ENCODE data around the gene PPM1B. TPM values are rescaled to one million over a fixed set of nuclear protein-coding genes. Genes with fewer than 3 reads are reported as not detected.

PPM1B gene
- total RNA-seq, 2 experiments from 2014 or later, result 52.7 to 54.2 TPM

DNA sequence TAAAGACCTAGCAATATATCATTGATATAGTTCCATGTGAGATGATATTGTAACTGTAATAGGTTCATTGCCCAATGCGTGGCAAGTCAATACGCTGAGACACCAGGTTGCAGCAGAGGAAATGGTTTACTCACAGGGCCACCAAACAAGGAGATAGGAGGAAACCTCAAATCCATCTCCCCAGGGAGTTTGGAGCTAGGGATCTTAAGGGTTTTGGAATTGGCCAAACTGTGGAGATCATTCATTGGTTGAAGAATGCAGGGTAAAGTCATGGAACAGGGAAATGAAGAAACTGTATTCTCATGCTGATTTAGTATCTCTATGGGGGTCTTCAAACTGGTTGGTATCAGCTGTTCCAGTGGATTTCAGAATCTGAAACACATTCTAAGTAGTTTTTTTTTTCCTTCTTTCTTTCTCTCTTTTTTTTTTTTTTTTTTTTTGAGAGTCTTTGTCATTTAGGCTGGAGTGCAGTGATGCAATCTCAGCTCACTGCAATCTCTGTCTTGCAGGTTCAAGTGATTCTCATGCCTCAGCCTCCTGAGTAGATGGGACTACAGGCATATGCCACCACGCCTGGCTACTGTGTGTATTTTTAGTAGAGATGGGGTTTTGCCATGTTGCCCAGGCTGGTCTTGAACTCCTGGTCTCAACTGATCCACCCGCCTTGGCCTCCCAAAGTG, 30.7 kb upstream of the PPM1B start:
- H3K4me1 Mint-ChIP-seq, result peaks cover 5% of the 10 kb centered on the region
- no peaks in the 10 kb centered on the region for H3K36me3 Mint-ChIP-seq (ENCODE audit: low read depth)
- H3K27me3 Mint-ChIP-seq, result peaks cover 7% of the 10 kb centered on the region
- H3K9me3 Mint-ChIP-seq, result peaks cover 4% of the 10 kb centered on the region
- DNase-seq, result no peak
- POLR2A ChIA-PET, result no interaction called here
- no peak overlapping the region for H3K27ac Mint-ChIP-seq
- CTCF ChIA-PET, result no interaction called here
- no peak overlapping the region for H3K4me3 Mint-ChIP-seq

DNA sequence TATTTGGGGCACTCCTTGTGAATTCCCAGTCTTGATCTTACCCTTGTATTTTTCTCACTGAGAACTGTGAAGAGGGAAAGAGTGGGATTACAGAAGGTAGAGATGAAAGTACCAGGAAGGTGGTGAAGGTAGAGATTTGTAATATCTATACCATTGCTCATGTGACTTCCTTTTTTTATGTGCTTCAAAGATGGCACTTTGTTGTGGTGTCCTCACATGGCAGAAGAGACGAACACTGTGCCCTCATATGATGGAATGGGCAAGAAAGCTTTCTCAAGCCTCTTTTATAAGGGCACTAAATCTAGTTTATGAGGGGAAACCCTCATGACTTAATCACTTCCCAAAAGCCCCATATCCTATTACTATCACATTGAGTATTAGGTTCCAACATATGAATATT, 28.9 kb upstream of the PPM1B start:
- H3K36me3 Mint-ChIP-seq (ENCODE audit: low read depth), result no peaks in the 10 kb centered on the region
- peaks cover 5% of the 10 kb centered on the region for H3K4me1 Mint-ChIP-seq
- H3K9me3 Mint-ChIP-seq, result peaks cover 2% of the 10 kb centered on the region
- H3K4me3 Mint-ChIP-seq, result no peak overlapping the region
- peaks cover 9% of the 10 kb centered on the region for H3K27me3 Mint-ChIP-seq
- ChIA-PET POLR2A (no interaction called here), CTCF (interaction anchor here (1.0 to 1.4 kb wide), 2 partner anchors 11 to 96 kb away, joined by 3 read pairs; no protein-coding TSS in a partner anchor)
- no peak overlapping the region for H3K27ac Mint-ChIP-seq
- DNase-seq, result no peak

DNA sequence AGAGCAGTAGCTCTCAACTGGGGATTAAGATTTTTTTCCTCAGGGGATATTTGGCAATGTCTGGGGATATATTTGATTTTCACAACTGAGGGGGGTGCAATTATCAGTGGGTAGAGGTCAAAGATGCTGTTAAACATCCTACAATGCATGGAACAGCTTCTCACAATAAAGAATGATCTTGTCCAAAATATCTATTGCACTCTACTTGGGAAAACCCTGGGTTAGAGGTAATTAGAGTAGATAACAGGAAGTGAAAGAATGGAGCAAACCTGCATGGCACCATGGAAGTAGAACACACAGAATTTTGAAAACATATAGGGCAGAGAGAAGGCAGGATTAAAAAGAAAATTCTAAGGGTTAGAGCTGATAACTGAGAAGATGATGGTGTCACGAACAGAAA, 26.4 kb upstream of the PPM1B start:
- CTCF ChIA-PET, result interaction anchor here (0.9 to 1.4 kb wide), 2 partner anchors 14 to 90 kb away, joined by 3 to 6 read pairs; no protein-coding TSS in a partner anchor

DNA sequence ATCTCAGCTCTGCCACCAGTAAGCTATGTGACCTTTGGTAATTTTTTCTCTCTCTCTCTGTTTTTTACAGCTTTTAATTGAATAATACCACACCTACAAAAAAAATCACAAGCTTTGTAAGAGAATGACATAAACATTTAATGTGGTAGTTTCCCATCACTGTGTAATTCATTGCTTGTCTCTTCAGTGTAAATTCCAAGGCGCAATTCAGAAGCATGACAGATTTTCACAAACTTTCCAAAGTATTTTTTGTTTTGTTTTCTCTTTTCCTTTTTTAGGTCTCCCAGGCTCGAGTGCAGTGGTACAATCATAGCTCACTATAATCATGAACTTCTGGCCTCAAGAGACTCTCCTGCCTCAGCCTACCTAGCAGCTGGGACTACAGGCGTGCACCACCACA, 25.0 kb upstream of the PPM1B start:
- peaks cover 7% of the 10 kb centered on the region for H3K27me3 Mint-ChIP-seq
- H3K36me3 Mint-ChIP-seq (ENCODE audit: low read depth), result no peaks in the 10 kb centered on the region
- POLR2A ChIA-PET, result interaction anchor here (0.6 kb wide), 1 partner anchor 25 kb away, joined by 3 read pairs; the partner anchor contains the start of gene PPM1B
- CTCF ChIA-PET, result interaction anchor here (0.6 to 0.7 kb wide), 2 partner anchors 59 to 72 kb away, joined by 3 read pairs; no protein-coding TSS in a partner anchor
- no peak for DNase-seq
- peaks cover 5% of the 10 kb centered on the region for H3K4me1 Mint-ChIP-seq
- peaks cover 2% of the 10 kb centered on the region for H3K9me3 Mint-ChIP-seq
- no peak overlapping the region for H3K27ac Mint-ChIP-seq
- H3K4me3 Mint-ChIP-seq, result no peak overlapping the region

More for the DNA sequence above, 26.4 kb upstream of the PPM1B start:
- peaks cover 5% of the 10 kb centered on the region for H3K4me1 Mint-ChIP-seq
- no peak overlapping the region for H3K27ac Mint-ChIP-seq
- POLR2A ChIA-PET, result interaction anchor here (0.6 kb wide), 1 partner anchor 1702 kb away, joined by 3 read pairs; no protein-coding TSS in a partner anchor
- no peak overlapping the region for H3K4me3 Mint-ChIP-seq
- H3K9me3 Mint-ChIP-seq, result peaks cover 2% of the 10 kb centered on the region
- DNase-seq, result no peak
- no peaks in the 10 kb centered on the region for H3K36me3 Mint-ChIP-seq (ENCODE audit: low read depth)
- H3K27me3 Mint-ChIP-seq, result peaks cover 7% of the 10 kb centered on the region

DNA sequence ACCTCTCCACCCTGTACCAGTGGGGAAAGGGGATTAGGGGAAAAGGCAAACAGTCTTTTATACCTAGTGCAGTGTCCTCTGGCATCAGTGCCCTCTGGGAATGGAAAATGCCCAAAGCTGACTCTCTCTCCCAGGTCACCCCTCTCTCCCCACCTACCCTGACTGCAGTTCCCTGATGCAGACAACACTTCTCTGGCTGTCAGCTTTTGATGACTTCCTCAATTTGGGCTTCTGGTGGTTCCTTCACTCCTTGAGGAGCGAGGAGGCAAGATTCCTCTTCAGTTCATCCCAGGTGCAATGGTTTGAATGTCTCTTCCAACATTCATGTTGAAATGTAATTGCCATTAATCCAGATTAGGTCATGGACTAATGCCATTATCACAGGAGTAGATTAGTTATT, 19.7 kb upstream of the PPM1B start:
- ChIA-PET CTCF (no interaction called here), POLR2A (no interaction called here)
- no peaks in the 10 kb centered on the region for H3K9me3 Mint-ChIP-seq
- no peak overlapping the region for H3K4me3 Mint-ChIP-seq
- H3K36me3 Mint-ChIP-seq (ENCODE audit: low read depth), result no peaks in the 10 kb centered on the region
- H3K27me3 Mint-ChIP-seq, result peaks cover 4% of the 10 kb centered on the region
- no peak for DNase-seq
- no peak overlapping the region for H3K27ac Mint-ChIP-seq
- H3K4me1 Mint-ChIP-seq, result no peaks in the 10 kb centered on the region

DNA sequence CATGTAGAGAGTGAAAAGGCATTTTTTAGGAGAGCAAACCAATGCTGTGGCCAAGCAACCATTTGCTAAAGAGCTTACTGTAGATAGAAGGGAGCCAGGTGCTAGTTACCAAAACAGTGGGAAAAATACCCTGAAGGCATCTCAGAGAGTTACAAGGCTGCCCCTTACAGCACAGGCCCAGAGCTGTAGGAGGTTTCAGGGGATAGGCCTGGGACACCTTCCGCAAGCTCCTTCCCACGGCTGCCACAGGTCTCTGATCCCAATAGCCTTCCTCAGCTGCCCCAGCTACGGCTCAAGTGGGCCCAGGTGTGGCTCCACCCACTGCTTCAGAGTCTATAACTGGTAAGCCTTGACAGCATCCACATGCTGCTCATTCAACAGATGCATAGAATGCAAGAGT, 18.2 kb upstream of the PPM1B start:
- Mint-ChIP-seq H3K9me3 (no peaks in the 10 kb centered on the region), H3K27me3 (peaks cover 4% of the 10 kb centered on the region), H3K27ac (no peak overlapping the region), H3K36me3 (ENCODE audit: low read depth) (no peaks in the 10 kb centered on the region), H3K4me3 (no peak overlapping the region), H3K4me1 (no peaks in the 10 kb centered on the region)
- ChIA-PET POLR2A (no interaction called here), CTCF (no interaction called here)
- DNase-seq, result no peak

DNA sequence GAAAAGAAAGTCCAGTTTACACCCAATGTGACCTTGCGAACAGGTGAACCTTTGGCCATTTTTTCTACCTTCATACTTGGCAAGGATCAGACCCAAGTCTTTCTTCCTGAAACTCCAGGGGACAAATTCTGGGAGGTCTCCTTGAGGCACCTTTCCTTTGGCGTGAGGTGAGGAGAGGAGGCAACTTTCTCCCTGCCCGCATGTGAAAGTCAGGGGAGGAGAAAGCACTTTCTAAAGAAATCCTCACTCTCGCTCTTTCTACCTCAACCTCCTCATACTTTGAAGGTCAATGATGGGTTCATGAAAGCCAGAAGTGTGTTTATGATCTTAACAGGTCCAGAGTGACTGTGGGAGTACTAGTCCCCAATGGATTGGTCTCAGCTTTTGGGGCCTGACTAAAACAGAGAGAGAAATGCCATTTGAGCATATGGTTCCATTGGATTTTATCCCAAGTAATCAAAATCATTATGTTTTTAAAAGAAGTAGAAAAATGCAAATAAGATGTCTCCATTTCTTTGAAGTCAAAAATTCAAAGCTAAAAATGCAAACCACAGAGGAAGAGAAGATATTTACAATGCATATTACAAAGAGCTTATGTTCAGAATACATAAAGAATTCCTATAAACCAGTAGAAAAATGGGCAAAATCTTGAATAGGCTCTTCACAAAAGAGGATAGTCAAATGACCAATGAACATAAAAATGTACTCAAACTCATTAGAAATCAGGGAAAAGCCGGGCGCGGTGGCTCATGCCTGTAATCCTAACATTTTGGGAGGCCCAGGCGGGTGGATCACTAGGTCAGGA, 15.6 kb upstream of the PPM1B start:
- ChIA-PET CTCF (no interaction called here), POLR2A (no interaction called here)
- Mint-ChIP-seq H3K4me1 (no peaks in the 10 kb centered on the region), H3K4me3 (no peak overlapping the region), H3K27me3 (peaks cover 4% of the 10 kb centered on the region), H3K27ac (no peak overlapping the region), H3K9me3 (no peaks in the 10 kb centered on the region), H3K36me3 (ENCODE audit: low read depth) (no peaks in the 10 kb centered on the region)
- DNase-seq, result no peak

DNA sequence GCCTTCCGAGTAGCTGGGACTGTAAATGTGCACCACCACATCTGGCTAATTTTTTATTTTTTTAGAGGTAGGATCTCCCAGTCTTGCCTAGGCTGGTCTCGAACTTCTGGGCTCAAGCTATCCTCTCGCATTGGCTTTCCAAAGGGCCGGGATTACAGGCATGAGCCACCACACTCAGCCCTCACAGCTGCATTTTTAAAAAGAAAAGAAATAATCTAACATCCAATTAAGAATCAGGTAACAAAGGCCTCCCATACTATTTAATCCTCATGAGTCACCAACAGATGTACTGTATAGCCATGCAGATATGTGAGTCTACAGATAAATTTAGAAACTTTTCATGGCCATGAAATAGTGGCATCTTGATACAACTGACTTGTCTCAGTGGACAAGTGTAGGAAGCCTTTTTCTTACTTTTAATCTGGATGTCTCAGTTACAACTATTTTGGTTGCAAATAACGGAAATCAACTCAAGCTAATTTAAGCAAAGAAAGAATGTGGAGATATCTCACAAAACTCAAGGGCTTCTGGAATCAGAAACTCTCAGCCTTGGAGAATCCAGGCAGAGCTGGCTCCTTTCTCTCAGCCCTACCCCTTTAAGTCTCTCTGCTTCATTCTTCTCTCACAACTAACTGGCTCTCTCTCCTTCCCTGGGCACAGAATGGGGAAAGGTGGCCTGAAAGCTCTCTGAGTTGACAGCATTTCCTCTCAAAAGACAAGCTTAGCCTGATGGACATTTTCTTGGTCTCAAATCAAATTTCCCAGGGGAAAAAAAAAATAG, 12.8 kb upstream of the PPM1B start:
- H3K27ac Mint-ChIP-seq, result no peak overlapping the region
- DNase-seq, result no peak
- CTCF ChIA-PET, result no interaction called here
- no peaks in the 10 kb centered on the region for H3K36me3 Mint-ChIP-seq (ENCODE audit: low read depth)
- H3K4me3 Mint-ChIP-seq, result no peak overlapping the region
- H3K4me1 Mint-ChIP-seq, result no peaks in the 10 kb centered on the region
- no peaks in the 10 kb centered on the region for H3K9me3 Mint-ChIP-seq
- H3K27me3 Mint-ChIP-seq, result no peaks in the 10 kb centered on the region
- POLR2A ChIA-PET, result no interaction called here

DNA sequence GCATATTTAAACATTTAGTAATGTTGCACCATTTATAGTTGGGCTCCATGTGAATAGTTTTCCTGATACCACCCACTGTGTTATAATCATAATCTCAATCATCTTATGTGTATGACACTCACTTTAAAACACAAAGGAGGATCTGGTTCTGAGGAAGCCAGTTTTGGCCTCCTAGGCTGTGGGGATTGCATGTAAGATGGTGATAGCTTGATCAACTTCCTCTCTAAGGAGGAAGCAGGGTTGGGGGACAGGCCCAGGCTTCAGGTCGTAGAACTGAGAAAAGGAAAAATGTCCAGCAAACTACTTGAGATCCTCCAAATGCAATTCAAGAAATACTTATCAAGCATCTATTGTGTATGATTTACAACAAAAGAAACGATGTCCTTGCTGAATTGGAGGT, 4.9 kb upstream of the PPM1B start:
- no peaks in the 10 kb centered on the region for H3K27me3 Mint-ChIP-seq
- H3K4me1 Mint-ChIP-seq, result peaks cover 8% of the 10 kb centered on the region
- ChIA-PET POLR2A (no interaction called here), CTCF (interaction anchor here (0.6 to 1.9 kb wide), 2 partner anchors 9 to 12 kb away, joined by 3 to 6 read pairs; no protein-coding TSS in a partner anchor)
- H3K36me3 Mint-ChIP-seq (ENCODE audit: low read depth), result no peaks in the 10 kb centered on the region
- DNase-seq, result no peak
- H3K9me3 Mint-ChIP-seq, result peaks cover 8% of the 10 kb centered on the region
- H3K27ac Mint-ChIP-seq, result no peak overlapping the region
- no peak overlapping the region for H3K4me3 Mint-ChIP-seq

DNA sequence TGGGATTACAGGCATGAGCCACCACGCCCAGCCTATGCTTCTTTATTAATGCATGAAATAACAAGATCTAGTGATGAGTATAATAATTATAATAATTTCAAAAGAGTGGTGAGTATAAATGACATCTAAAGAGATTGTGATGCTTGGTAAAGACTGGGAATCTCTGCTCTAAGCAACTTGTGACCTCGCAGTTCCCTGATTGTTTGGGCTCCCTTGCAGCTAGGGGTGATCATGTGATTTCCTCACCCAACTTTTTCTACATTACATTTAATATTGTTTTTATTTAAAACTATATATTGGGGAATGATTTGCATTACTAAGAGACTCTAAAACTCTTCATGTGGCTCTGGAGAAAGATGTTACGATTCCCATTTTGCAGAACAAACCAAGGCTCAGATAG, 4.1 kb upstream of the PPM1B start:
- peaks cover 8% of the 10 kb centered on the region for H3K9me3 Mint-ChIP-seq
- ChIA-PET CTCF (interaction anchor here (0.7 to 1.9 kb wide), 2 partner anchors 10 to 720 kb away, joined by 3 to 6 read pairs; no protein-coding TSS in a partner anchor), POLR2A (no interaction called here)
- peaks cover 2% of the 10 kb centered on the region for H3K36me3 Mint-ChIP-seq (ENCODE audit: low read depth)
- no peak for DNase-seq
- no peak overlapping the region for H3K4me3 Mint-ChIP-seq
- H3K4me1 Mint-ChIP-seq, result peaks cover 8% of the 10 kb centered on the region
- no peaks in the 10 kb centered on the region for H3K27me3 Mint-ChIP-seq
- H3K27ac Mint-ChIP-seq, result no peak overlapping the region

DNA sequence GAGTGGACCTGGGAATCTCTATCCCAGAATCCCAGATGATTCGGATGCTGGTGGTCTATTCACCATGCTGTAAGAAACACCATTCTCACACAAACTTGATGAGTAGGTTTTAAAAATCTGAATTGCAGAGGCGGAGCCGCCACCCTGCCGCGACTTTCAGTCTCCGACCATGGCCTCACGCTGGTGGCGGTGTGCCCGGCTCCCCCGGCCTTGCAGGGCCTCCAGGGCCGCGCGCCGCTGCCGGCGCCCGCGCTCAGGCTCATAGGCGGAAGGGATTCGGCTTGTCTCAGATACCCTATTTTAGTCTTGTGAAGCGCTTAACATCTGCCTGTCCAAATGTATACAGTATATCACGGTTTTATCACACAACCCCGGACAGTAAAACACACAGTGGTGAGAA, 2.6 kb upstream of the PPM1B start:
- CTCF ChIA-PET, result interaction anchor here (0.6 kb wide), 1 partner anchor 1228 kb away, joined by 5 read pairs; no protein-coding TSS in a partner anchor
- DNase-seq, result no peak
- H3K36me3 Mint-ChIP-seq (ENCODE audit: low read depth), result peaks cover 7% of the 10 kb centered on the region
- H3K4me1 Mint-ChIP-seq, result peaks cover 16% of the 10 kb centered on the region
- peaks cover 8% of the 10 kb centered on the region for H3K9me3 Mint-ChIP-seq
- H3K4me3 Mint-ChIP-seq, result no peak overlapping the region
- POLR2A ChIA-PET, result no interaction called here
- no peak overlapping the region for H3K27ac Mint-ChIP-seq
- H3K27me3 Mint-ChIP-seq, result no peaks in the 10 kb centered on the region

DNA sequence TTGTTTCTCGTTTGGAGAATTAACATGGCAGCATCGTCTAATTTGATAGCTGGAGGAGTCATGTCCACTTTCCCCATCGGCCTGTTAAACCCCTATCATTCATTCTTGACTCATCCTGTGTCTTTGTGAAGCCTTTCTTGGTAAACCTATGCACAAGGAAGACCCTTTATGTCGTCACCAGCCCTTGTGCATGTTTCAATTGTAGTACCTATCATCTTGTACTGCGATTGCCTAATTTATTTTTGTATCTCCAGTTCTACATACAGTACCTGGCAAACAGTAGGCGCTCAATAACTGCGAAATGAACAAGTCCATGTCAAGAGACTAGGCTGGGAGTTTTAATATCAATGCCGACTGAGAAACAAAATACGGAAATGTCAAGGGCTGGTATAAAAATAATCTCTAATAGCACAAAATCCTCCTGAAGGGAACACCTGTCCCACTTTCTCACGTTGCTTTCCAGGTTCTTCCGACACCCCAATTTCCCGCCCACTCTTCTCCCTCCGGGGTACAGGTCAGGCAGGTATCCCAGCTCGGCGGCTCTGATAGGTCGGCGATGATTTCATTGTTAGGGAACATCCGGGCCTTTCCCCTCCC, 1.3 kb upstream of the PPM1B start:
- H3K9me3 Mint-ChIP-seq, result peaks cover 8% of the 10 kb centered on the region
- peaks cover 28% of the 10 kb centered on the region for H3K4me1 Mint-ChIP-seq
- no peak for DNase-seq
- POLR2A ChIA-PET, result no interaction called here
- CTCF ChIA-PET, result no interaction called here
- peak overlapping the region; percentile 100 for H3K27ac Mint-ChIP-seq
- peaks cover 7% of the 10 kb centered on the region for H3K36me3 Mint-ChIP-seq (ENCODE audit: low read depth)
- H3K4me3 Mint-ChIP-seq, result peak overlapping the region; percentile 96
- no peaks in the 10 kb centered on the region for H3K27me3 Mint-ChIP-seq
